Measurements from ENCODE around the gene DDX46.

DNA sequence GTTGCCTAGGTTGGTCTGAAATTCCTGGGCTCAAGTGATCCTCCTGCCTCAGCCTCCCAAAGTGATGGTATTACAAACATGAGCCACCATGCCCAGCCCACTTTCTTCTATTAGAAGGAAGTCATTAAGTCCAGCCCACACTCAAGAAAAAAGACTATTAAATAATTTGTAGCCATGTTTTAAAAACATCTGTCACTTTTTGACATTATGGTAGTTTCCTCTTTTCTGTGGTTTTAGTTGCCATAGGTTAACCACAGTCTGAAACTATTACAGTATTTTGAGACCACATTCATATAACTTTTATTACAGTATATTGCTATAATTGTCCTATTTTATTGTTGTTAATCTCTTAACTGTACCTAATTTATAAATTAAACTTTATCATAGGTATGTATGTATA, 55.2 kb downstream of the DDX46 start:
- TF ChIP-seq, protein P1, sequence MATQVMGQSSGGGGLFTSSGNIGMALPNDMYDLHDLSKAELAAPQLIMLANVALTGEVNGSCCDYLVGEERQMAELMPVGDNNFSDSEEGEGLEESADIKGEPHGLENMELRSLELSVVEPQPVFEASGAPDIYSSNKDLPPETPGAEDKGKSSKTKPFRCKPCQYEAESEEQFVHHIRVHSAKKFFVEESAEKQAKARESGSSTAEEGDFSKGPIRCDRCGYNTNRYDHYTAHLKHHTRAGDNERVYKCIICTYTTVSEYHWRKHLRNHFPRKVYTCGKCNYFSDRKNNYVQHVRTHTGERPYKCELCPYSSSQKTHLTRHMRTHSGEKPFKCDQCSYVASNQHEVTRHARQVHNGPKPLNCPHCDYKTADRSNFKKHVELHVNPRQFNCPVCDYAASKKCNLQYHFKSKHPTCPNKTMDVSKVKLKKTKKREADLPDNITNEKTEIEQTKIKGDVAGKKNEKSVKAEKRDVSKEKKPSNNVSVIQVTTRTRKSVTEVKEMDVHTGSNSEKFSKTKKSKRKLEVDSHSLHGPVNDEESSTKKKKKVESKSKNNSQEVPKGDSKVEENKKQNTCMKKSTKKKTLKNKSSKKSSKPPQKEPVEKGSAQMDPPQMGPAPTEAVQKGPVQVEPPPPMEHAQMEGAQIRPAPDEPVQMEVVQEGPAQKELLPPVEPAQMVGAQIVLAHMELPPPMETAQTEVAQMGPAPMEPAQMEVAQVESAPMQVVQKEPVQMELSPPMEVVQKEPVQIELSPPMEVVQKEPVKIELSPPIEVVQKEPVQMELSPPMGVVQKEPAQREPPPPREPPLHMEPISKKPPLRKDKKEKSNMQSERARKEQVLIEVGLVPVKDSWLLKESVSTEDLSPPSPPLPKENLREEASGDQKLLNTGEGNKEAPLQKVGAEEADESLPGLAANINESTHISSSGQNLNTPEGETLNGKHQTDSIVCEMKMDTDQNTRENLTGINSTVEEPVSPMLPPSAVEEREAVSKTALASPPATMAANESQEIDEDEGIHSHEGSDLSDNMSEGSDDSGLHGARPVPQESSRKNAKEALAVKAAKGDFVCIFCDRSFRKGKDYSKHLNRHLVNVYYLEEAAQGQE (IDR thresholded peaks at IDR 0.05; ENCODE audit: borderline replicate concordance) = no peak
- TF ChIP-seq, protein P2, sequence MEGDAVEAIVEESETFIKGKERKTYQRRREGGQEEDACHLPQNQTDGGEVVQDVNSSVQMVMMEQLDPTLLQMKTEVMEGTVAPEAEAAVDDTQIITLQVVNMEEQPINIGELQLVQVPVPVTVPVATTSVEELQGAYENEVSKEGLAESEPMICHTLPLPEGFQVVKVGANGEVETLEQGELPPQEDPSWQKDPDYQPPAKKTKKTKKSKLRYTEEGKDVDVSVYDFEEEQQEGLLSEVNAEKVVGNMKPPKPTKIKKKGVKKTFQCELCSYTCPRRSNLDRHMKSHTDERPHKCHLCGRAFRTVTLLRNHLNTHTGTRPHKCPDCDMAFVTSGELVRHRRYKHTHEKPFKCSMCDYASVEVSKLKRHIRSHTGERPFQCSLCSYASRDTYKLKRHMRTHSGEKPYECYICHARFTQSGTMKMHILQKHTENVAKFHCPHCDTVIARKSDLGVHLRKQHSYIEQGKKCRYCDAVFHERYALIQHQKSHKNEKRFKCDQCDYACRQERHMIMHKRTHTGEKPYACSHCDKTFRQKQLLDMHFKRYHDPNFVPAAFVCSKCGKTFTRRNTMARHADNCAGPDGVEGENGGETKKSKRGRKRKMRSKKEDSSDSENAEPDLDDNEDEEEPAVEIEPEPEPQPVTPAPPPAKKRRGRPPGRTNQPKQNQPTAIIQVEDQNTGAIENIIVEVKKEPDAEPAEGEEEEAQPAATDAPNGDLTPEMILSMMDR (IDR thresholded peaks at IDR 0.05; ENCODE audit: poor library complexity, severe bottlenecking) = no peak
- TF ChIP-seq EP300 (conservative IDR thresholded peaks at IDR 0.05; ENCODE audit: poor library complexity, severe bottlenecking) = no peak
- no peak for TF ChIP-seq MXI1 (conservative IDR thresholded peaks at IDR 0.05; ENCODE audit: poor library complexity, severe bottlenecking)
